ENCODE results near the gene SLC16A3. TPM values are rescaled to one million over a fixed set of nuclear protein-coding genes. Genes with fewer than 3 reads are reported as not detected.
A peak's percentile ranks its signal among the peaks of the same experiment; 100 is the strongest.

SLC16A3 gene
- total and polyA plus RNA-seq, 9 of the 15 experiments (the other 6 are each of a cell fraction or from before 2014, with no cell fraction given): 0.11 to 5.4 (median 1.2) TPM; not detected in 2

- TF ChIP-seq ZEB2 (IDR thresholded peaks at IDR 0.05): no peak
- TF ChIP-seq ZNF740 (CRISPR knock-in tag; IDR thresholded peaks at IDR 0.05): 0 out of 2 replicates have a peak, but pooled peaks have one; percentile 72
- no peak for TF ChIP-seq ZNF740 (tag; IDR thresholded peaks at IDR 0.05)
- TF ChIP-seq POLR2H (tag; IDR thresholded peaks at IDR 0.05; ENCODE audit: low read depth): no peak
- peak in 1 of 2 experiments; percentile 53 for TF ChIP-seq E2F6 (IDR thresholded peaks at IDR 0.05; ENCODE audit: borderline replicate concordance in 1 of 2, extremely low read depth in 1 of 2, insufficient read depth in 1 of 2, insufficient read length in 1 of 2, low read depth in 1 of 2, low read length in 1 of 2, poor library complexity in 1 of 2, severe bottlenecking in 1 of 2)
- TF ChIP-seq DMBX1 (CRISPR knock-in tag; IDR thresholded peaks at IDR 0.05; ENCODE audit: borderline replicate concordance): no peak
- no peak for TF ChIP-seq EHMT2 (IDR thresholded peaks at IDR 0.05)
- no peak for TF ChIP-seq ESRRA (IDR thresholded peaks at IDR 0.05; ENCODE audit: borderline replicate concordance, low read depth)
- no peak for TF ChIP-seq EWSR1 (IDR thresholded peaks at IDR 0.05; ENCODE audit: borderline replicate concordance, low read depth, partially characterized antibody)
- TF ChIP-seq, protein P1, sequence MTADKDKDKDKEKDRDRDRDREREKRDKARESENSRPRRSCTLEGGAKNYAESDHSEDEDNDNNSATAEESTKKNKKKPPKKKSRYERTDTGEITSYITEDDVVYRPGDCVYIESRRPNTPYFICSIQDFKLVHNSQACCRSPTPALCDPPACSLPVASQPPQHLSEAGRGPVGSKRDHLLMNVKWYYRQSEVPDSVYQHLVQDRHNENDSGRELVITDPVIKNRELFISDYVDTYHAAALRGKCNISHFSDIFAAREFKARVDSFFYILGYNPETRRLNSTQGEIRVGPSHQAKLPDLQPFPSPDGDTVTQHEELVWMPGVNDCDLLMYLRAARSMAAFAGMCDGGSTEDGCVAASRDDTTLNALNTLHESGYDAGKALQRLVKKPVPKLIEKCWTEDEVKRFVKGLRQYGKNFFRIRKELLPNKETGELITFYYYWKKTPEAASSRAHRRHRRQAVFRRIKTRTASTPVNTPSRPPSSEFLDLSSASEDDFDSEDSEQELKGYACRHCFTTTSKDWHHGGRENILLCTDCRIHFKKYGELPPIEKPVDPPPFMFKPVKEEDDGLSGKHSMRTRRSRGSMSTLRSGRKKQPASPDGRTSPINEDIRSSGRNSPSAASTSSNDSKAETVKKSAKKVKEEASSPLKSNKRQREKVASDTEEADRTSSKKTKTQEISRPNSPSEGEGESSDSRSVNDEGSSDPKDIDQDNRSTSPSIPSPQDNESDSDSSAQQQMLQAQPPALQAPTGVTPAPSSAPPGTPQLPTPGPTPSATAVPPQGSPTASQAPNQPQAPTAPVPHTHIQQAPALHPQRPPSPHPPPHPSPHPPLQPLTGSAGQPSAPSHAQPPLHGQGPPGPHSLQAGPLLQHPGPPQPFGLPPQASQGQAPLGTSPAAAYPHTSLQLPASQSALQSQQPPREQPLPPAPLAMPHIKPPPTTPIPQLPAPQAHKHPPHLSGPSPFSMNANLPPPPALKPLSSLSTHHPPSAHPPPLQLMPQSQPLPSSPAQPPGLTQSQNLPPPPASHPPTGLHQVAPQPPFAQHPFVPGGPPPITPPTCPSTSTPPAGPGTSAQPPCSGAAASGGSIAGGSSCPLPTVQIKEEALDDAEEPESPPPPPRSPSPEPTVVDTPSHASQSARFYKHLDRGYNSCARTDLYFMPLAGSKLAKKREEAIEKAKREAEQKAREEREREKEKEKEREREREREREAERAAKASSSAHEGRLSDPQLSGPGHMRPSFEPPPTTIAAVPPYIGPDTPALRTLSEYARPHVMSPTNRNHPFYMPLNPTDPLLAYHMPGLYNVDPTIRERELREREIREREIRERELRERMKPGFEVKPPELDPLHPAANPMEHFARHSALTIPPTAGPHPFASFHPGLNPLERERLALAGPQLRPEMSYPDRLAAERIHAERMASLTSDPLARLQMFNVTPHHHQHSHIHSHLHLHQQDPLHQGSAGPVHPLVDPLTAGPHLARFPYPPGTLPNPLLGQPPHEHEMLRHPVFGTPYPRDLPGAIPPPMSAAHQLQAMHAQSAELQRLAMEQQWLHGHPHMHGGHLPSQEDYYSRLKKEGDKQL (CRISPR knock-in tag; IDR thresholded peaks at IDR 0.05; ENCODE audit: borderline replicate concordance): no peak
- TF ChIP-seq NR4A1 (CRISPR knock-in tag; IDR thresholded peaks at IDR 0.05): no peak
- 0 out of 2 replicates have a peak, but pooled peaks have one; percentile 20 for TF ChIP-seq NR4A1 (tag; IDR thresholded peaks at IDR 0.05)
- no peak for TF ChIP-seq THRA (IDR thresholded peaks at IDR 0.05)
- no peak for TF ChIP-seq L3MBTL2 (IDR thresholded peaks at IDR 0.05)
- no peak for TF ChIP-seq NCOA2 (IDR thresholded peaks at IDR 0.05; ENCODE audit: partially characterized antibody in 2 of 2)
- no peak for TF ChIP-seq CC2D1A (IDR thresholded peaks at IDR 0.05)
- TF ChIP-seq ZNF436 (CRISPR knock-in tag; IDR thresholded peaks at IDR 0.05): no peak
- no peak for TF ChIP-seq PYGO2 (tag; IDR thresholded peaks at IDR 0.05)
Observed at GRCh38 chr17:82229698-82230608, 1.1 kb downstream of the SLC16A3 start (continued).
